ENCODE results near the gene C20orf96.
"Not testable (repeated sequence)": the region's sequence is repeated elsewhere in the genome, so short reads cannot be mapped to it uniquely, and the experiment has no call there.

The C20orf96 gene

GRCh38 chr20:237489-237888, 53.1 kb downstream of the C20orf96 start:
- no peak for DNase-seq (ENCODE audit: low read depth)

- peak; percentile 13 for DNase-seq (ENCODE audit: low read depth)
These were observed 54.7 kb downstream of the C20orf96 start for GRCh38 chr20:235891-236290.

GRCh38 chr20:227439-228105, 63.0 kb downstream of the C20orf96 start:
- no peak for DNase-seq (ENCODE audit: low read depth)

- DNase-seq (ENCODE audit: low read depth): no peak
These were observed 63.6 kb downstream of the C20orf96 start, which contains the start of gene DEFB129 for GRCh38 chr20:226958-227357. Gene DEFB129 (plus strand): TSS chr20:227258. CDS start chr20:227289, 31 bp downstream.

DNA sequence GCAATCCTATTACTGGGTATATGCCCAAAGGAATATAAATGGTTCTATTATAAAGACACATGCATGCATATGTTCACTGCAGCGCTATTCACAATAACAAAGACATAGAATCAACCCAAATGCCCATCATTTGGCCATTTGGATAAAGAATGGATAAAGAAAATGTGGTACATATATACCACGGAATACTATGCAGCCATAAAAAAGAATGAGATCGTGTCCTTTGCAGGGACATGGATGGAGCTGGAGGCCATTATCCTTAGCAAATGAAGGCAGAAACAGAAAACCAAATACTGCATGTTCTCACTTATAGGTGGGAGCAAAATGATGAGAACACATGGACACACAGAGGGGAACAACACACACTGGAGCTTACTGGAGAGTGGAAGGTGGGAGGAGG, 64.7 kb downstream of the C20orf96 start:
- not testable (repeated sequence) for DNase-seq (ENCODE audit: low read depth)

DNA sequence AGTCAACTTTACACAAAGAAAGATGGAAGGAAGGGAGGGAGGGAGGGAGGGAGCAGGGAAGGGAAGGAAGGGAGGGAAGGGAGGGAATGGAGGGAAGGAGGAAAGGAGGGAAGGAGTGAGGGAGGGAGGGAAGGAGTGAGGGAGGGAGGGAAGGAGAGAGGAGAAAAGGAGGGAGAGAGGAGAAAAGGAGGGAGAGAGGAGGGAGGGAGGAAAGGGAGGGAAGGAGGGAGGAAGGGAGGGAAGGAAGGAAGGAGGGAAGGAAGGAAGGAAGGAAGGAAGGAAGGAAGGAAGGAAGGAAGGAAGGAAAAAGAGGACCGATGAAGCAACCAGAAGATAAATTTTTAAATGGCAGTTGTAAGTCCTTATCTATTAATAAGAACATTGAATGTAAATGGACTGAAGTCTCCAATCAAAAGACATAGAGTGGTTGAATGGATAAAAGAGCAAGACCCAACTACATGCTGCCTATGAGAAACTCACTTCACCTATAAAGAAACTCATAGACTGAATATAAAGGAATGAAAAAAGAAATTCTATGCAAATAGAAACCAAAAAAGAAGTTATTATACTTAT, 69.2 kb downstream of the C20orf96 start:
- no peak for DNase-seq (ENCODE audit: low read depth)
